ENCODE results near the gene PANK4.

DNA sequence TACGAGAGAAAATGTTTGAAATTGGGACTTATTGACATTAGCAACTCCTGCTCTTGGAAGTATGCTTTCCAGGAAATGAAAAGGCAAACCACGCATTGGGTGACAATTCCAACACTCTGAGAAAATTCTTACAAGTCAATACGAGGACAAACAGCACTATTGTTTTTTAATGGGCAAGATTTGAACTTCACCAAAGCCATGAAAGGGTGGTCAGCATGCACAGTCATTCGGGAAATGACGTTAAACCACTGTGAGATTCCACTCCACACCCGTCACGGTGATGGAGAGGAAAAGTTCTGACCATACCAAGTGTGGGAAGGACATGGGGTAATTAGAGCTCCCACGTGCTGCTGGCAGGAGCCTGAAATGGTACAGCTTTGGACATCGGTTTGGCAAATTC lies 48.0 kb upstream of the PANK4 start:
- TF ChIP-seq, protein P1, sequence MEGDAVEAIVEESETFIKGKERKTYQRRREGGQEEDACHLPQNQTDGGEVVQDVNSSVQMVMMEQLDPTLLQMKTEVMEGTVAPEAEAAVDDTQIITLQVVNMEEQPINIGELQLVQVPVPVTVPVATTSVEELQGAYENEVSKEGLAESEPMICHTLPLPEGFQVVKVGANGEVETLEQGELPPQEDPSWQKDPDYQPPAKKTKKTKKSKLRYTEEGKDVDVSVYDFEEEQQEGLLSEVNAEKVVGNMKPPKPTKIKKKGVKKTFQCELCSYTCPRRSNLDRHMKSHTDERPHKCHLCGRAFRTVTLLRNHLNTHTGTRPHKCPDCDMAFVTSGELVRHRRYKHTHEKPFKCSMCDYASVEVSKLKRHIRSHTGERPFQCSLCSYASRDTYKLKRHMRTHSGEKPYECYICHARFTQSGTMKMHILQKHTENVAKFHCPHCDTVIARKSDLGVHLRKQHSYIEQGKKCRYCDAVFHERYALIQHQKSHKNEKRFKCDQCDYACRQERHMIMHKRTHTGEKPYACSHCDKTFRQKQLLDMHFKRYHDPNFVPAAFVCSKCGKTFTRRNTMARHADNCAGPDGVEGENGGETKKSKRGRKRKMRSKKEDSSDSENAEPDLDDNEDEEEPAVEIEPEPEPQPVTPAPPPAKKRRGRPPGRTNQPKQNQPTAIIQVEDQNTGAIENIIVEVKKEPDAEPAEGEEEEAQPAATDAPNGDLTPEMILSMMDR (IDR thresholded peaks at IDR 0.05) = no peak
- no peak for TF ChIP-seq POLR2A (IDR thresholded peaks at IDR 0.05)

Data from Peyer's patch (tissue), 4 donors.